Smooth muscle cell (in vitro differentiated cells): ENCODE data around the gene HIP1R. TPM values are rescaled to one million over a fixed set of nuclear protein-coding genes. Genes with fewer than 3 reads are reported as not detected.

Experiments
- DNase-seq: peaks from one replicate; lab custom pipeline; 2025; ENCODE audit not compliant: unreplicated experiment; lab: John Stamatoyannopoulos, UW
- H2AFZ ChIP-seq: fragments of 200-600 bp; sonication (generic); 2 replicates; pipeline ENCODE4 v1.6.0; 2016; ENCODE audit warnings: antibody characterized with exemption, low read depth, mild to moderate bottlenecking
- H3F3A ChIP-seq: fragments of 200-600 bp; sonication (generic); 2 replicates; pipeline ENCODE4 v1.6.0; 2017; ENCODE audit warnings: antibody characterized with exemption, low read depth
- H3K27ac ChIP-seq: fragments of 200-600 bp; sonication (generic); 2 replicates; pipeline ENCODE4 v1.5.1; 2016; ENCODE audit warnings: low read depth, mild to moderate bottlenecking
- H3K27me3 ChIP-seq: fragments of 200-600 bp; sonication (generic); 2 replicates; pipeline ENCODE4 v1.6.1; 2016; ENCODE audit warnings: low read depth, mild to moderate bottlenecking
- H3K36me3 ChIP-seq: fragments of 200-600 bp; sonication (generic); 2 replicates; pipeline ENCODE4 v1.5.1; 2016; ENCODE audit warnings: low read depth
- H3K4me1 ChIP-seq: fragments of 200-600 bp; sonication (generic); 2 replicates; pipeline ENCODE4 v1.5.1; 2016; ENCODE audit warnings: low read depth
- H3K4me2 ChIP-seq: fragments of 200-600 bp; sonication (generic); 2 replicates; pipeline ENCODE4 v1.6.0; 2016; ENCODE audit warnings: mild to moderate bottlenecking
- H3K4me3 ChIP-seq: fragments of 200-600 bp; sonication (generic); 2 replicates; pipeline ENCODE4 v1.5.1; 2016; ENCODE audit warnings: mild to moderate bottlenecking
- H3K79me2 ChIP-seq: fragments of 200-600 bp; sonication (generic); 2 replicates; pipeline ENCODE4 v1.6.0; 2016; ENCODE audit warnings: low read depth, mild to moderate bottlenecking
- H3K9ac ChIP-seq: fragments of 200-600 bp; sonication (generic); 2 replicates; pipeline ENCODE4 v1.6.0; 2016; ENCODE audit warnings: low read depth
- H3K9me3 ChIP-seq: fragments of 200-600 bp; sonication (generic); replicated peaks from 2 replicates; pipeline ENCODE4 v1.5.1; 2016; ENCODE audit warnings: low read depth
- H4K20me1 ChIP-seq: fragments of 200-600 bp; sonication (generic); 2 replicates; pipeline ENCODE4 v1.6.0; 2016; ENCODE audit warnings: low read depth
- WGBS: methylation state at CpG from one replicate; pipeline ENCODE4 v1.1.7; 2016; ENCODE audit warnings: low lambda C conversion rate; 5-methylcytosine and 5-hydroxymethylcytosine counted together
- polyA plus RNA-seq: library from polyadenylated mRNA; unstranded; fragments of >200 nt; fragmentation: Nextera tagmentation; extraction: Ambion mirVana; gene quantifications from 2 replicates; pipeline ENCODE4 v1.2.1, GENCODE V29; 2016
- total RNA-seq: library from RNA; depleted of rRNA; stranded (reverse); fragments of >200 nt; gene quantifications from 2 replicates; pipeline ENCODE4 v1.2.3, GENCODE V29; 2014
- TF ChIP-seq, protein P1 (sequence below): fragments of 200-600 bp; sonication (generic); IDR thresholded peaks from 2 replicates; pipeline ENCODE4 v1.5.1; 2017; ENCODE audit warnings: borderline replicate concordance, mild to moderate bottlenecking, antibody characterized with exemption; ENCODE audit not compliant: insufficient read depth, poor library complexity, severe bottlenecking

HIP1R gene
- total and polyA plus RNA-seq, 2 experiments from 2014 or later = 6.0 to 27.8 TPM

DNA sequence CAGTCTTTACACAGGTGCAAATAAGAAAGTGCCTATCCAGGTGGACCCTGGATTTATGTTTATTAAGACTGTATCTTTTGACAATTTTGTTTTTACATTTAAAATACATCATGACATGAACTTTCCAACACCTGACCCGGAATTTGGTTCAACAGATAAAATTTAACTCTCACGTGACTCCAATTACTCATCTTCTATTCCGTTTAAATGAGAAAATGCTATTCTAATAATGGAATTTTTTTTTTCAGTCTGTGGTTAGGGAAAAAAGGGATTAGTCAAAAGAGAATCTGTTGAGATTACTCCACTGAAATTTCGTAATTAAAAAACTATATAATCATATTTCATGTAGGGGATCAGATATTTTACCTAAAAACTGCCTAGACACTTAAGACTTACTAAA is 49.6 kb downstream of the HIP1R start:
- DNase-seq = no peak
- H3F3A ChIP-seq = peaks cover 27% of the 10 kb centered on the region
- peaks cover 81% of the 10 kb centered on the region for H3K79me2 ChIP-seq
- H3K27ac ChIP-seq = peak overlapping the region; percentile 43
- TF ChIP-seq, protein P1, sequence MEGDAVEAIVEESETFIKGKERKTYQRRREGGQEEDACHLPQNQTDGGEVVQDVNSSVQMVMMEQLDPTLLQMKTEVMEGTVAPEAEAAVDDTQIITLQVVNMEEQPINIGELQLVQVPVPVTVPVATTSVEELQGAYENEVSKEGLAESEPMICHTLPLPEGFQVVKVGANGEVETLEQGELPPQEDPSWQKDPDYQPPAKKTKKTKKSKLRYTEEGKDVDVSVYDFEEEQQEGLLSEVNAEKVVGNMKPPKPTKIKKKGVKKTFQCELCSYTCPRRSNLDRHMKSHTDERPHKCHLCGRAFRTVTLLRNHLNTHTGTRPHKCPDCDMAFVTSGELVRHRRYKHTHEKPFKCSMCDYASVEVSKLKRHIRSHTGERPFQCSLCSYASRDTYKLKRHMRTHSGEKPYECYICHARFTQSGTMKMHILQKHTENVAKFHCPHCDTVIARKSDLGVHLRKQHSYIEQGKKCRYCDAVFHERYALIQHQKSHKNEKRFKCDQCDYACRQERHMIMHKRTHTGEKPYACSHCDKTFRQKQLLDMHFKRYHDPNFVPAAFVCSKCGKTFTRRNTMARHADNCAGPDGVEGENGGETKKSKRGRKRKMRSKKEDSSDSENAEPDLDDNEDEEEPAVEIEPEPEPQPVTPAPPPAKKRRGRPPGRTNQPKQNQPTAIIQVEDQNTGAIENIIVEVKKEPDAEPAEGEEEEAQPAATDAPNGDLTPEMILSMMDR = no peak
- peaks cover 41% of the 10 kb centered on the region for H3K4me1 ChIP-seq
- 78% methylated on average over 4 of the region's 4 CpGs for WGBS
- H3K27me3 ChIP-seq = no peaks in the 10 kb centered on the region
- peaks cover 98% of the 10 kb centered on the region for H4K20me1 ChIP-seq
- H3K36me3 ChIP-seq = no peaks in the 10 kb centered on the region
- no peak overlapping the region for H3K9ac ChIP-seq
- no peak overlapping the region for H2AFZ ChIP-seq
- H3K4me2 ChIP-seq = no peak overlapping the region
- H3K4me3 ChIP-seq = no peak overlapping the region
- no peaks in the 10 kb centered on the region for H3K9me3 ChIP-seq

DNA sequence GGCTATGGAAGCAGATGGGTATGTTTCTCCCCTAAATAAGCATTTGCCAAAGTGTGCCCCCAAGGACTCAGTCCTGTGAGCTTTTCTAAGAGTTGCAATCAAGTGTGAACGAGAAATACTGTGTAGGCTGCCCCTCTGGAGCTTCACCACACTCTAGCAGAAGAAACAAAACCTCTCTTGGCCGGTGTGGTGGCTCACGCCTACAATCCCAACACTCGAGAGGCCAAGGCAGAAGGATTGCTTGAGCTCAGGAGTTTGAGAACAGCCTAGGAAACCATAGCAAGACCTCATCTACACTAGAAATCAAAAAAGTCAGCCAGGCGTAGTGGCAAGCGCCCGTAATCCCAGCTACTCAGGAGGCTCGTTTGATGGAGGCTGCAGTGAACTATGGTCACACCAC is 50.9 kb downstream of the HIP1R start:
- H3K79me2 ChIP-seq = peaks cover 88% of the 10 kb centered on the region
- peaks cover 37% of the 10 kb centered on the region for H3K4me1 ChIP-seq
- no peak overlapping the region for H2AFZ ChIP-seq
- no peaks in the 10 kb centered on the region for H3K9me3 ChIP-seq
- TF ChIP-seq, protein P1 = no peak
- H3K27ac ChIP-seq = peak overlapping the region; percentile 95
- H3K36me3 ChIP-seq = no peaks in the 10 kb centered on the region
- peak overlapping the region; percentile 58 for H3K4me2 ChIP-seq
- H3K9ac ChIP-seq = peak overlapping the region; percentile 77
- H3K4me3 ChIP-seq = no peak overlapping the region
- no peaks in the 10 kb centered on the region for H3K27me3 ChIP-seq
- WGBS = 77% methylated on average over 8 of the region's 8 CpGs
- H4K20me1 ChIP-seq = peaks cover 98% of the 10 kb centered on the region
- H3F3A ChIP-seq = peaks cover 29% of the 10 kb centered on the region
- no peak for DNase-seq

DNA sequence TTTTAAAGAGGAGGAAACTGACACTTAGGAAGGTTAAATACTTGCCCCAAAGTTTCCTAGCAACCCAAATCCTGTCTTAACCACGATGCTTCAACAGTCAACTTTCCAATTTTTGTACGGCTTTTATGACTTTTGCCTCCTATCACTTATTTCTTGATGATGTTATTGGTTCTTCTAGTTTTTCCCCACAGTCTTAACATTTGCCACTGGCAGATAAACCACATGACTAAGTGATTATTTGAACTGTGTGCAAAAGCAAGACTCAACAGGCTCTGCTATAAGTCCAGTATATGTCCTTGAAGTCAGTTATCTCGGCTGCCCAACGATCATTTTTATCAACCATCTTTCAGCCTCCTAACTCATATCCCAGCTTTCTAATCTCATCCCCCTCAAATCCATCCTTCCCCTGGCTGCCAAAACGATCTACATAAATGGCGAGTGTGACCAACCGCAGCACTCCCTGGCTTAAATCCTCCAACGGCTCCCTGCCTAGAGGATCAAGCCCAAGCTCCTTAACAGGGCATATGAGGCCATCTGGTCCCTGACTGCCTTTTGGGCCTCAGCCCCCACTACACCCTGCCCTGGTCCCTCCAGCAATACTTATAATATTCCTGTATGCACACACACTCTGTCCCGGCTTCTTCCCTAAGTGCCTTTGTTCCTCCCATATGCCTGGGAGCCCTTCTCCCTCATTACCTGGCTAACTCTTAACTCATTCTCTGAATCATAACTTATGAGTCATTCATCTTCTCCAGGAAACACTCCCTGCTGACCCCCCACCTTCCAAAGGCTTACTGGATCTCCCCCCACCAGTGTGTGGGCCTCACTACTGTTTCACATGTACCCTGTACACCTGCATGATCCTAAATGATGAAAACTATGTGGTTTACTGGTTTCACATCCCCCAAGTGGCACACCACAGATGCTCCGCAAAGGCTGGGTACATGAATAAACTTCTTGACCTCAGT is 51.9 kb downstream of the HIP1R start:
- no peaks in the 10 kb centered on the region for H3K27me3 ChIP-seq
- no peak for DNase-seq
- no peak overlapping the region for H3K4me3 ChIP-seq
- H3K27ac ChIP-seq = peak overlapping the region; percentile 95
- peak overlapping the region; percentile 77 for H3K9ac ChIP-seq
- no peaks in the 10 kb centered on the region for H3K9me3 ChIP-seq
- H3K36me3 ChIP-seq = no peaks in the 10 kb centered on the region
- no peak overlapping the region for H2AFZ ChIP-seq
- H3F3A ChIP-seq = peaks cover 37% of the 10 kb centered on the region
- H3K4me2 ChIP-seq = peak overlapping the region; percentile 58
- peaks cover 81% of the 10 kb centered on the region for H3K79me2 ChIP-seq
- peaks cover 98% of the 10 kb centered on the region for H4K20me1 ChIP-seq
- WGBS = 15% methylated on average over 10 of the region's 10 CpGs
- peaks cover 46% of the 10 kb centered on the region for H3K4me1 ChIP-seq
- TF ChIP-seq, protein P1 = no peak
